GM19467 (cell line): ENCODE data around the gene NR1D1.

Source experiments
- ATAC-seq: cut with Tn5 transposase; IDR thresholded peaks from one replicate; pipeline ENCODE4 v1.9.1; 2021; ENCODE audit warnings: mild to moderate bottlenecking, moderate library complexity; ENCODE audit not compliant: unreplicated experiment

The NR1D1 gene

GRCh38 chr17:40063901-40064531 lies 36.4 kb downstream of the NR1D1 start:
- no peak for ATAC-seq

GRCh38 chr17:40063187-40063771 lies 37.1 kb downstream of the NR1D1 start:
- no peak for ATAC-seq

- no peak for ATAC-seq
These were observed 37.8 kb downstream of the NR1D1 start, which contains the start of gene THRA for GRCh38 chr17:40062329-40063186. TSS of gene THRA (plus strand) at chr17:40062965. CDS start at chr17:40074489, 11,524 bp downstream.

- ATAC-seq, result no peak
These were observed 38.8 kb downstream of the NR1D1 start for GRCh38 chr17:40061609-40062038.

DNA sequence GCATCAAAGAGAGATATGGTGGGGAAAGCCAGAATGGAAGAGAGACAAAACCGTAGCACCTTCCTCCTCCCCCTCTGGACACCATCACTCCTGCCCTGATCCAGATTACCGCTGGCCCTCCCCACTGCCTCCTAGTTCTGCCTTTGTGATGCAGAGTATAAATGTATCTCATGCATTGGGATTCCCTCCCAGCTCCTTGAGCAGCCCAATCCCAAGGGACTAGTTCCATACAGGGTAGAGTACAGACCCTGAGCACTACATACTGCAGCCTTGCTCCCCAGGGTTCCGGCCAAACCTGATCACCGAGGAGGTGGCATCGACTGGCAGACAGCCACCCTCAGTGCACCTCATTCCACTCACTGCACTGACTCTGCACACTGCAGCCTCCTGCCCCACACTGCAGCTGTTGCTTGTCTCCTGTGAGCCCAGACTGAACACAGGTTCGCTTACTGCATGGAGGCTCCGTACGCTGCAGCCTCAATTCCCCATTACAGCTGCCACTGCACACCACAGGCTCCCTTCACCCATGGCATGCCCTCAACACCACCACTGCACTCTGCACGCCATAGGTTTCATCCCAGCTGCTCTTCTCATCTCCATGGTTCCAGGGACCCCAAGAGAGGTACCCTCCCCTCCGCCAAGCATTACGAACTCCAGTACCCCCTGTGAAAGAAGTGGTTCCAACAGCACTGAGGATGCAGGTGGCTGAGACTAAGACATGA lies 39.3 kb downstream of the NR1D1 start:
- ATAC-seq, result no peak

GRCh38 chr17:40059729-40060475 lies 40.5 kb downstream of the NR1D1 start:
- ATAC-seq, result no peak

- ATAC-seq, result no peak
These were observed 41.5 kb downstream of the NR1D1 start for GRCh38 chr17:40058865-40059264.

DNA sequence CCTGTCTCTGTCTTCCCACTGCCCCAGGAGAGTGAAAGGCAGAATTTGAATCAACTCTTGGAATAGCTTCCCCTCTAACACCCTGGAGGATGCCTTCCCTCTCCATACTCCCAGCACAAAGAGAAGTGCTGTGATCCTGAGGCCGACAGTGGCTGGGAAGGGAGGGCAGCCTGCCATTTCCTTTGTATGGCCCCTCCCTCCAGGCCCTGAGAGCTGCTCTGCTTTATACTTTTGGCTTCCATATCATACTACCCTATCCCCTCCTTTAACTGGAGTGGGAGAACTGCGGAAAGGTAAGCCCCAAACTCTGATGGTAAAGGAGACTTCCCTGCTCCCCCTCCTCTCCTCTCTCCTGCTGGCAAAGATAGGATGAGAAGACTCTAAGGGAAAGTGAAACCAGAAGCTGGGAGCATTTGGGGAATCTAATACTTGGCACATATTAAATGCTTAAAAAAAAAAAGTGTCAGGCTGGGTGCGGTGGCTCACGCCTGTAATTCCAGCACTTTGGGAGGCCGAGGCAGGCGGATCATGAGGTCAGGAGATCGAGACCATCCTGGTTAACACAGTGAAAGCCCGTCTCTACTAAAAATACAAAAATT lies 42.1 kb downstream of the NR1D1 start:
- no peak for ATAC-seq

GRCh38 chr17:40056379-40057015 lies 43.9 kb downstream of the NR1D1 start:
- ATAC-seq, result no peak
